ENCODE measurements around the gene CTNNA2. TPM values are rescaled to one million over a fixed set of nuclear protein-coding genes. Genes with fewer than 3 reads are reported as not detected.

CTNNA2 gene
- total and polyA plus RNA-seq, 2 of the 8 experiments (the other 6 are each of a cell fraction or from before 2014, with no cell fraction given), result 3.9 to 9.0 TPM

- no peak overlapping the region for H4K91ac ChIP-seq (replicated peaks; ENCODE audit: insufficient read length, low read length)
- H3K18ac ChIP-seq (ENCODE audit: extremely low read depth, low read length), result no peak overlapping the region
- no peak overlapping the region for H3K4me2 ChIP-seq (ENCODE audit: insufficient read depth in 1 of 2, low read depth in 2 of 2, low read length in 2 of 2)
- H3K4me1 ChIP-seq (replicated peaks in 1 of 4; ENCODE audit: control insufficient read depth in 3 of 4, insufficient read depth in 4 of 4, low read length in 3 of 4), result no peaks in the 10 kb centered on the region
- H3K79me2 ChIP-seq (ENCODE audit: control insufficient read depth in 1 of 2, insufficient read depth in 2 of 2, low read length in 2 of 2), result no peaks in the 10 kb centered on the region
- H2BK120ac ChIP-seq (replicated peaks; ENCODE audit: low read depth, low read length), result no peak overlapping the region
- no peak overlapping the region for H3K23ac ChIP-seq (ENCODE audit: insufficient read length)
- H3K14ac ChIP-seq (ENCODE audit: insufficient read length), result no peak overlapping the region
- no peak overlapping the region for H2BK5ac ChIP-seq (ENCODE audit: low read depth, low read length)
- no peak for DNase-seq (ENCODE audit: low read depth in 1 of 2, low spot score in 2 of 2)
- no peak overlapping the region for H3K27ac ChIP-seq (ENCODE audit: low read depth, low read length)
- H3K9ac ChIP-seq (replicated peaks in 1 of 4; ENCODE audit: extremely low read depth in 1 of 4, low read depth in 3 of 4, low read length in 3 of 4), result no peak overlapping the region
- no peak overlapping the region for H2AK5ac ChIP-seq (ENCODE audit: low read depth, low read length)
- H3K36me3 ChIP-seq (ENCODE audit: control insufficient read depth in 2 of 4, insufficient read depth in 4 of 4, low read length in 3 of 4), result no peaks in the 10 kb centered on the region
- H3K4ac ChIP-seq (replicated peaks; ENCODE audit: insufficient read length, low read depth, low read length), result no peak overlapping the region
- no peaks in the 10 kb centered on the region for H3K9me3 ChIP-seq (ENCODE audit: insufficient read depth in 2 of 2, low read depth in 1 of 2, low read length in 1 of 2)
- no peak overlapping the region for H4K5ac ChIP-seq (ENCODE audit: insufficient read length, low read depth, low read length)
- no peaks in the 10 kb centered on the region for H4K20me1 ChIP-seq (replicated peaks in 1 of 2; ENCODE audit: control insufficient read depth in 1 of 2, insufficient read depth in 2 of 2, low read length in 2 of 2)
- no peak overlapping the region for H4K8ac ChIP-seq (ENCODE audit: extremely low read depth, insufficient read depth, low read length)
- no peaks in the 10 kb centered on the region for H3K27me3 ChIP-seq (replicated peaks in 1 of 4; ENCODE audit: control insufficient read depth in 3 of 4, extremely low read depth in 1 of 4, insufficient read depth in 3 of 4, low read length in 3 of 4)
- no peaks in the 10 kb centered on the region for H3K79me1 ChIP-seq (ENCODE audit: low read depth, low read length)
- POLR2A ChIA-PET (ENCODE audit: partially characterized antibody), result no interaction called here
- H3K56ac ChIP-seq (replicated peaks; ENCODE audit: insufficient read length, low read depth, low read length), result no peak overlapping the region
- no peak overlapping the region for H2BK12ac ChIP-seq (ENCODE audit: low read depth, low read length)
- H3K4me3 ChIP-seq (ENCODE audit: extremely low read depth in 1 of 4, insufficient read depth in 2 of 4, low read depth in 3 of 4, low read length in 4 of 4), result no peak overlapping the region
- no peak overlapping the region for H2AFZ ChIP-seq (ENCODE audit: low read length)
- no peak overlapping the region for H2BK20ac ChIP-seq (ENCODE audit: low read length)
- FAIRE-seq, result no peak
- no peaks in the 10 kb centered on the region for H3K23me2 ChIP-seq (ENCODE audit: low read depth, low read length)
- no peak overlapping the region for H2BK15ac ChIP-seq (ENCODE audit: low read length)
- WGBS, 2 experiments (ENCODE audit: extremely low coverage in 1 of 2, insufficient coverage in 1 of 2, insufficient read length in 1 of 2, insufficient replicate concordance in 2 of 2, low coverage in 1 of 2, low lambda C conversion rate in 2 of 2, missing lambda C conversion rate in 1 of 2), result 93% methylated on average over 4 of the region's 4 CpGs; no CpG with 5 or more reads in 1 of the 2 experiments
- CTCF ChIA-PET (ENCODE audit: partially characterized antibody), result interaction anchor here (1.0 to 1.5 kb wide), 4 partner anchors 9 to 15 kb away, joined by 3 to 4 read pairs (median 4); no protein-coding TSS in a partner anchor
- no peak for TF ChIP-seq KDM5A (IDR thresholded peaks at IDR 0.05; ENCODE audit: low read length)
- no peak for TF ChIP-seq SIX5 (IDR thresholded peaks at IDR 0.05; ENCODE audit: low read depth, low read length)
- TF ChIP-seq USF2 (IDR thresholded peaks at IDR 0.05; ENCODE audit: low read length), result no peak
- no peak for TF ChIP-seq EZH2 (IDR thresholded peaks at IDR 0.05; ENCODE audit: low read depth, low read length, severe bottlenecking)
- TF ChIP-seq TBP (IDR thresholded peaks at IDR 0.05; ENCODE audit: low read depth, low read length), result no peak
- TF ChIP-seq RBBP5 (IDR thresholded peaks at IDR 0.05; ENCODE audit: borderline replicate concordance, low read depth, low read length), result no peak
- TF ChIP-seq SIN3A (conservative IDR thresholded peaks at IDR 0.05 in 1 of 2, IDR thresholded peaks at IDR 0.05 in 1 of 2; ENCODE audit: low read depth in 1 of 2, low read length in 2 of 2), result no peak
- TF ChIP-seq CEBPB (IDR thresholded peaks at IDR 0.05; ENCODE audit: low read depth, low read length), result no peak
- no peak for TF ChIP-seq RFX5 (IDR thresholded peaks at IDR 0.05; ENCODE audit: borderline replicate concordance, low read depth, low read length)
- no peak for TF ChIP-seq ASH2L (IDR thresholded peaks at IDR 0.05; ENCODE audit: low read length)
- no peak for TF ChIP-seq CHD2 (IDR thresholded peaks at IDR 0.05; ENCODE audit: low read length)
- no peak for TF ChIP-seq BRCA1 (IDR thresholded peaks at IDR 0.05; ENCODE audit: low read depth, low read length)
- TF ChIP-seq SIRT6 (IDR thresholded peaks at IDR 0.05; ENCODE audit: low read length), result no peak
- no peak for TF ChIP-seq BCL11A (IDR thresholded peaks at IDR 0.05; ENCODE audit: low read depth in 2 of 2, low read length in 2 of 2)
- TF ChIP-seq NANOG (IDR thresholded peaks at IDR 0.05; ENCODE audit: insufficient read depth, low read depth, low read length, poor library complexity, severe bottlenecking), result no peak
Measured at GRCh38 chr2:80037310-80037709, 524.5 kb downstream of the CTNNA2 start.

Data from H1 (cell line).